CD14-positive monocyte (primary cell): Measurements from ENCODE around the gene SMYD3. TPM values are rescaled to one million over a fixed set of nuclear protein-coding genes. Genes with fewer than 3 reads are reported as not detected.
A peak's percentile ranks its signal among the peaks of the same experiment; 100 is the strongest.

Experiments used
- DNase-seq, 3 donors: peaks; one replicate each; pipeline ENCODE4 v3.0.0-alpha.2; 2011 to 2022
- H2AFZ ChIP-seq: 2 replicates; pipeline ENCODE4 v1.6.0; 2012; ENCODE audit warnings: mild to moderate bottlenecking, low read depth, low read length, inconsistent platforms; ENCODE audit not compliant: insufficient read depth, poor library complexity, severe bottlenecking
- H3K27ac ChIP-seq, 2 donors: 1 replicate in 1 of 2; 2 replicates in 1 of 2; pipeline ENCODE4 v1.5.1; 2012 to 2013; ENCODE audit warnings: low read length in 2 of 2, control low read depth in 1 of 2, inconsistent platforms in 1 of 2, low read depth in 1 of 2, mild to moderate bottlenecking in 1 of 2
- H3K27me3 ChIP-seq, 2 donors: one replicate each; pipeline versions ENCODE4 v1.6.0 to v1.6.1; 2011 to 2013; ENCODE audit warnings: low read length in 2 of 2; ENCODE audit not compliant: control insufficient read depth in 2 of 2, insufficient read depth in 2 of 2
- H3K36me3 ChIP-seq, 2 donors: replicated peaks in 1 of 2; 1 replicate in 1 of 2; 2 replicates in 1 of 2; pipeline versions ENCODE4 v1.5.1 to v1.6.1; 2012 to 2013; ENCODE audit warnings: low read length in 2 of 2, control low read depth in 1 of 2, inconsistent platforms in 1 of 2, mild to moderate bottlenecking in 1 of 2; ENCODE audit not compliant: insufficient read depth in 2 of 2, control insufficient read depth in 1 of 2
- H3K4me1 ChIP-seq, 2 donors: 1 replicate in 1 of 2; 2 replicates in 1 of 2; pipeline versions ENCODE4 v1.5.1 to v1.6.1; 2012 to 2013; ENCODE audit warnings: low read length in 2 of 2, control low read depth in 1 of 2, inconsistent platforms in 1 of 2, mild to moderate bottlenecking in 1 of 2, moderate library complexity in 1 of 2; ENCODE audit not compliant: insufficient read depth in 2 of 2, control insufficient read depth in 1 of 2
- H3K4me2 ChIP-seq: replicated peaks from 2 replicates; pipeline ENCODE3; 2012; ENCODE audit warnings: low read length, moderate library complexity, mild to moderate bottlenecking; ENCODE audit not compliant: poor library complexity, severe bottlenecking; ENCODE audit errors: extremely low read depth
- H3K4me3 ChIP-seq, 3 experiments: fragments of 200-600 bp in 1 of 3; sonication (generic) in 1 of 3; replicated peaks in 1 of 3; 1 replicate in 2 of 3; 2 replicates in 1 of 3; pipeline ENCODE4 v1.5.1; 2011 to 2013; ENCODE audit warnings: low read length in 3 of 3, mild to moderate bottlenecking in 3 of 3, control low read depth in 2 of 3, low read depth in 2 of 3, inconsistent platforms in 1 of 3, moderate library complexity in 1 of 3
- H3K79me2 ChIP-seq: 2 replicates; pipeline ENCODE4 v1.6.0; 2012; ENCODE audit warnings: mild to moderate bottlenecking, control low read depth, inconsistent platforms, low read length, moderate library complexity; ENCODE audit not compliant: insufficient read depth
- H3K9ac ChIP-seq: 2 replicates; pipeline ENCODE4 v1.6.0; 2017; ENCODE audit warnings: low read length, mild to moderate bottlenecking; ENCODE audit not compliant: insufficient read depth, poor library complexity, severe bottlenecking
- H3K9me3 ChIP-seq, 2 donors: replicated peaks in 1 of 2; 1 replicate in 1 of 2; 2 replicates in 1 of 2; pipeline versions ENCODE4 v1.5.1 to v1.6.1; 2012 to 2013; ENCODE audit warnings: low read length in 2 of 2, control low read depth in 1 of 2; ENCODE audit not compliant: control insufficient read depth in 1 of 2, insufficient read depth in 1 of 2
- H4K20me1 ChIP-seq: 2 replicates; pipeline ENCODE4 v1.6.0; 2012; ENCODE audit warnings: mild to moderate bottlenecking, low read length, control low read depth, moderate library complexity; ENCODE audit not compliant: insufficient read depth
- H3K27ac Mint-ChIP-seq, 7 donors: one replicate each; pipeline ENCODE4 v1.8.0; 2020; ENCODE audit warnings: mild to moderate bottlenecking in 7 of 7, mixed read lengths in 7 of 7, moderate library complexity in 6 of 7, inconsistent platforms in 2 of 7
- H3K27me3 Mint-ChIP-seq, 3 donors: one replicate each; pipeline ENCODE4 v1.8.0; 2021 to 2022; ENCODE audit warnings: low read depth in 3 of 3, mild to moderate bottlenecking in 3 of 3, mixed read lengths in 3 of 3, moderate library complexity in 3 of 3, inconsistent platforms in 1 of 3
- H3K36me3 Mint-ChIP-seq, 2 donors: one replicate each; pipeline ENCODE4 v1.8.0; 2020; ENCODE audit warnings: mixed read lengths in 2 of 2, inconsistent platforms in 1 of 2, mild to moderate bottlenecking in 1 of 2
- H3K4me1 Mint-ChIP-seq: one replicate; pipeline ENCODE4 v1.8.0; 2020; ENCODE audit warnings: mild to moderate bottlenecking, mixed read lengths
- H3K4me3 Mint-ChIP-seq, 2 donors: one replicate each; pipeline ENCODE4 v1.8.0; 2020; ENCODE audit warnings: mild to moderate bottlenecking in 2 of 2, mixed read lengths in 2 of 2, moderate library complexity in 1 of 2
- H3K9me3 Mint-ChIP-seq, 7 donors: one replicate each; pipeline ENCODE4 v1.8.0; 2020 to 2022; ENCODE audit warnings: mixed read lengths in 7 of 7, mild to moderate bottlenecking in 6 of 7, moderate library complexity in 6 of 7, inconsistent platforms in 2 of 7
- WGBS: methylation state at CpG from one replicate; pipeline ENCODE4 v1.1.5; 2013; ENCODE audit warnings: missing lambda C conversion rate; ENCODE audit not compliant: insufficient coverage; 5-methylcytosine and 5-hydroxymethylcytosine counted together
- intact Hi-C, 2 donors: fragments of 100-400 bp; cut with micrococcal nuclease; formaldehyde crosslinking; loops; one replicate each; pipeline versions ENCODE4 v1.15.0 to v1.15.1; 2023
- polyA plus RNA-seq, 3 donors: library from polyadenylated mRNA; depleted of rRNA in 1 of 3; unstranded in 2 of 3; stranded (reverse) in 1 of 3; fragments of 300-500 nt in 2 of 3; fragments of >200 nt in 1 of 3; fragmentation: Illumina TruSeq in 2 of 3; gene quantifications; 1 replicate in 2 of 3; 2 replicates in 1 of 3; pipeline ENCODE4 v1.2.3, GENCODE V29; 2012 to 2021
- TF ChIP-seq, protein P1 (sequence below): fragments of 200-600 bp; IDR thresholded peaks from one replicate; pipeline ENCODE4 v1.8.0; 2022; ENCODE audit warnings: antibody characterized with exemption, mild to moderate bottlenecking

SMYD3 gene
- polyA plus RNA-seq, 3 donors, result 2.7 to 8.4 (median 4.0) TPM

DNA sequence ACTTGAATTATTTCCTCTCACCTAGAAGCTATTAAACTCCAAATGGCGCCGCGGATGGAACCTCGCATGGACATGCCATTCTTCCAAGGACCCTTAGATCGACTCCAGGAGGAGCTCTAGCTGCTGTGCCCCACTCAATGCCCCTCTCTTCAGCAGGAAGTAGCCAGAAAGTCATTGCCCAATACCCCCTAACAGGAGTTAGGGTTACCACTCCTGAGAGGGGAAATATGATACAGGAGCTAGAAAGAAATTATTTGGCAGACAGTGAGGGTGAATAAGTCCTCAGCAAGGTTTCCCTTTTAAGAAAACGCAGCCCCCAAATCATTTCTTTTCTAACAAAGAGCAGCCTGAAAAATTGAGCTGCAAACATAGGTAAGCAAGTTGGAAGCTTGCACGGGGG is 30.4 kb upstream of the SMYD3 start:
- Histone ChIP-seq H2AFZ (no peak overlapping the region), H3K27ac (no peak overlapping the region), H3K9ac (no peak overlapping the region), H3K36me3 (peaks cover 18 to 31% of the 10 kb centered on the region in 2 donors), H3K4me1 (no peaks in the 10 kb centered on the region), H3K79me2 (no peaks in the 10 kb centered on the region), H3K9me3 (no peaks in the 10 kb centered on the region), H4K20me1 (no peaks in the 10 kb centered on the region), H3K4me3 (no peak overlapping the region), H3K4me2 (no peak overlapping the region), H3K27me3 (no peaks in the 10 kb centered on the region)
- intact Hi-C loops, result no loop called here
- H3K36me3 Mint-ChIP-seq, result peaks cover 16 to 26% of the 10 kb centered on the region in 2 donors
- H3K9me3 Mint-ChIP-seq, result peaks cover 0 to 18% (median 1%) of the 10 kb centered on the region in 7 donors
- DNase-seq, result no peak
- 100% methylated on average over 1 of the region's 7 CpGs for WGBS
- no peak overlapping the region for H3K4me3 Mint-ChIP-seq
- peaks cover 0 to 3% (median 0%) of the 10 kb centered on the region in 3 donors for H3K27me3 Mint-ChIP-seq
- H3K27ac Mint-ChIP-seq, result peak overlapping the region in 1 of 7 donors; percentile 51
- no peaks in the 10 kb centered on the region for H3K4me1 Mint-ChIP-seq
- TF ChIP-seq, protein P1, sequence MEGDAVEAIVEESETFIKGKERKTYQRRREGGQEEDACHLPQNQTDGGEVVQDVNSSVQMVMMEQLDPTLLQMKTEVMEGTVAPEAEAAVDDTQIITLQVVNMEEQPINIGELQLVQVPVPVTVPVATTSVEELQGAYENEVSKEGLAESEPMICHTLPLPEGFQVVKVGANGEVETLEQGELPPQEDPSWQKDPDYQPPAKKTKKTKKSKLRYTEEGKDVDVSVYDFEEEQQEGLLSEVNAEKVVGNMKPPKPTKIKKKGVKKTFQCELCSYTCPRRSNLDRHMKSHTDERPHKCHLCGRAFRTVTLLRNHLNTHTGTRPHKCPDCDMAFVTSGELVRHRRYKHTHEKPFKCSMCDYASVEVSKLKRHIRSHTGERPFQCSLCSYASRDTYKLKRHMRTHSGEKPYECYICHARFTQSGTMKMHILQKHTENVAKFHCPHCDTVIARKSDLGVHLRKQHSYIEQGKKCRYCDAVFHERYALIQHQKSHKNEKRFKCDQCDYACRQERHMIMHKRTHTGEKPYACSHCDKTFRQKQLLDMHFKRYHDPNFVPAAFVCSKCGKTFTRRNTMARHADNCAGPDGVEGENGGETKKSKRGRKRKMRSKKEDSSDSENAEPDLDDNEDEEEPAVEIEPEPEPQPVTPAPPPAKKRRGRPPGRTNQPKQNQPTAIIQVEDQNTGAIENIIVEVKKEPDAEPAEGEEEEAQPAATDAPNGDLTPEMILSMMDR, result no peak

DNA sequence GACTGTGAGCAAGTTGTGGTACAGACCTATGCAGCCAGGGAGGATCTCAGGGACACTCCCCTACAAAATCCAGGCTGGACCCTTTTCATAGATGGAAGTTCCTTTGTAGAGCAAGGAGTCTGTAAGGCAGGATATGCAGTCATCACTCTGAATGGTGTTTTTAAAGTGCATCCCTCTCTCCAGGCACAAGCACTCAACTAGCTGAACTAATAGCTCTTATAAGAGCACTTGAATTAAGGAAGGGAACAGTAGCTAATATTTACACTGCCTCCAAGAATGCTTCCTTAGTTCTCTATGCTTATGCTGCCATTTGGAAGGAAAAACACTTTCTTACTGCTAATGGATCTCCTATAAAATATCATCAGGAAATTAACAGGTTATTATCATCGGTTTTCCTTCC is 27.0 kb upstream of the SMYD3 start:
- Histone ChIP-seq H2AFZ (no peak overlapping the region), H3K4me3 (no peak overlapping the region), H3K4me1 (no peaks in the 10 kb centered on the region), H3K4me2 (no peak overlapping the region), H4K20me1 (no peaks in the 10 kb centered on the region), H3K27ac (no peak overlapping the region), H3K79me2 (no peaks in the 10 kb centered on the region), H3K9me3 (peaks cover 16 to 27% of the 10 kb centered on the region in 2 donors), H3K27me3 (no peaks in the 10 kb centered on the region), H3K36me3 (peaks cover 0 to 2% of the 10 kb centered on the region in 2 donors), H3K9ac (no peak overlapping the region)
- H3K4me1 Mint-ChIP-seq, result no peaks in the 10 kb centered on the region
- H3K9me3 Mint-ChIP-seq, result peaks cover 8 to 50% (median 30%) of the 10 kb centered on the region in 7 donors
- H3K4me3 Mint-ChIP-seq, result no peak overlapping the region
- peaks cover 0 to 3% (median 0%) of the 10 kb centered on the region in 3 donors for H3K27me3 Mint-ChIP-seq
- no CpG with 5 or more reads among the region's 1 CpG for WGBS
- H3K36me3 Mint-ChIP-seq, result peaks cover 2 to 3% of the 10 kb centered on the region in 2 donors
- DNase-seq, result no peak
- intact Hi-C loops, result no loop called here
- TF ChIP-seq, protein P1, result no peak
- H3K27ac Mint-ChIP-seq, result no peak overlapping the region
